DMS 273 treated with DMSO at 0.1 percent for 48 hours (cell line): ENCODE data around the gene PKP4.
"Not testable (repeated sequence)": the region's sequence is repeated elsewhere in the genome, so short reads cannot be mapped to it uniquely, and the experiment has no call there.

Experiments used
- DNase-seq: peaks from one replicate; lab custom pipeline; 2025; lab: John Stamatoyannopoulos, UW

The PKP4 gene

DNA sequence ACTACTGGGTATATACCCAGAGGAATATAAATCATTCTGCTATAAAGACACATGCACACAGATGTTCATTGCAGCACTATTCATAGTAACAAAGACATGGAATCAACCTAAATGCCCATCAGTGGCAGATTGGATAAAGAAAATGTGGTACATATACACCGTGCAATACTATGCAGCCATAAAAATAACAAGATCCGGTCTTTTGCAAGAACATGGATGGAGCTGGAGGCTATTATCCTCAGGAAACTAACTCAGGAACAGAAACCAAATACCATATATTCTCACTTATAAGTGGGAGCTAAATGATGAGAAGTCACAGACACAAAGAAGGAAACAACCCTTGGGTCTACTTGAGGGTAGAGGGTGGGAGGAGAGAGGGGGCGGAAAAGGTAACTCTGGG lies 16.5 kb downstream of the PKP4 start:
- DNase-seq = not testable (repeated sequence)

DNA sequence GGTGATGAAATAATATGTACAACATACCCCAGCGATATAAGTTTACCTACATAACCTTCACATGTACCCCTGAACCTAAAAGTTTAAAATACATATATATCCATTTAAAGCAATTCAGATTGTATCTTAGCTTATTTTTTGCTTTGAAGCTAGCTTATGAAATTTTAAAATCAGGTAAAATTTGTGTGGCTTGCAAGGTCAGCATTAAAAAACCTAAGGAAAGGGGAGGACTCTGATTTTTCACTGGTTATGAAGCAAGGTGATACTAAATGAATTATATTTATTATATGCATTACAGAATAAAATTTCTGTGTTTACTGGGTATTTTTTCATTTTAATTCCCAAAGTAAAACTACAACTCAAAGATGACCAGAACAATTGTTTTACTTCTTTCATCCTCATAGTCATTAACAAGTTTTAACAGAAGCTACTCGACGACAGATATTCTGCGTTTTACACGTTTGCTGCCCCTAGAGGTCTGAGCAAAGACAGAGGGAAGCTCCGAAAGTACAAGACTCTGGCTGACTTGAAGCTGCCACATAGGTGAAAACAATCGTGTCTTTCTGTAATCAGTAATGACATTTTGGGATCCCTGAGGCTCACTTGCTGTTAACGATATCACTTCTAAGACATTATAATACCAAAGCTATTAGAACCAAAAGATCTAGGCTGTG lies 17.1 kb downstream of the PKP4 start:
- no peak for DNase-seq

DNA sequence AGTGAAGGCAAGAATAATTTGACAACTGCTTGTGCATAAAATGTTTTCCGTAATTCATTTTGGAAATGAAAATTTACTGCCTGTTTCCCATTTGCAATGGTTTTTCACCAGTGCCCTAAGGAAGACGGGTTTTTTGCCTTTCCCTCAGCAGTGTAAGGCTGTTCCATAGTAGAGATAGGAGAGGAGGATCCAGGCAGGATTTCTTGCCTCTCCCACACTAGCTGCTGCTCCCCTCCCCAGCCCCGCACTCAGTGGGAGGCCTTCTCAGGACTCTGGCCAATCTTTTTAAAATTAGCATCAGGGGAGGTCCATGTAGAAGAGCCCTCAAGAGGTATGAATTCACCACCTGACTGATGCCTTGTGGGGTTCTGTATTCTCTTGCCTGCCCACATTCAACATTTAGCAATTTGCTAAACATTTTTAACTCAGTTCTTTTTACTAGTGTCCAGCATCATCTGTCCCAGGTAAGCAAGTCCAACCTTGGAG lies 17.8 kb downstream of the PKP4 start:
- not testable (repeated sequence) for DNase-seq

DNA sequence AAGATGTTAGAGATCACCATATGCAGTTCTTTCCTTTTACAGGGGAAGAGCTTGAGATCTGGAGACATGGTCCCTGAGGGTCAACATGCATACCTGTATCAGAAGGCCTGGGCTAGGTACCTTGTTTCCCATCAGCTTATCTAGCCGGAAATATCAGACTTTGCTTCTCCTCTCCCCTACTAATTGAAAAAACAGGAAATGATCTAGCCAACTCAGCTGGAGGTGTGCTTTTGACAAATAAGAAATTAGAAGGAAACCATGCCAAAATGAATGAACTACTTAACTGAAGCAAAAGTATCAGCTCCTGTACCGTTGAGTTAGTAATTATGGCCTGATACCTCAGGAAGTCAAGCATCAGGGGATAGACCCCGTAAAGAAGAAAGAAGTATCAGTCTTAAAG lies 20.4 kb downstream of the PKP4 start:
- no peak for DNase-seq

DNA sequence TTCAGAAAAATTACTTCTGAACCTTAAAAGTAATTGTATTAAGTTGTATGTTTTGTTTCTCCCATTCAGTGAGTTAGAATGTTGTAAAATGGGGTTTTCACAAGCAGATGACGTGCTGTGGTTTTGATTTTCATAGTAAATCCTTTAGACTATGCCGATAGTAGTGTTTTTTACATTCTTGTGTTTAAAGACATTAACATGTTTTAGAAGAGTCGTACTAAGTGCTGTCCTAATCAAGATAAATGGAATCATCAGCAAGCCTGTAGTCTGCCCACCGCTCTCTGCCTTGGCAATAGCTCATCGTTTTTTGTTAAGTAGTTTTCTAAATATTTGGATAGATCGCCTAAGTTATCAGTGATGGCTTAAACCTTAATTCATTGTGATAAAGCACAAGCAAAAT lies 21.5 kb downstream of the PKP4 start:
- no peak for DNase-seq

DNA sequence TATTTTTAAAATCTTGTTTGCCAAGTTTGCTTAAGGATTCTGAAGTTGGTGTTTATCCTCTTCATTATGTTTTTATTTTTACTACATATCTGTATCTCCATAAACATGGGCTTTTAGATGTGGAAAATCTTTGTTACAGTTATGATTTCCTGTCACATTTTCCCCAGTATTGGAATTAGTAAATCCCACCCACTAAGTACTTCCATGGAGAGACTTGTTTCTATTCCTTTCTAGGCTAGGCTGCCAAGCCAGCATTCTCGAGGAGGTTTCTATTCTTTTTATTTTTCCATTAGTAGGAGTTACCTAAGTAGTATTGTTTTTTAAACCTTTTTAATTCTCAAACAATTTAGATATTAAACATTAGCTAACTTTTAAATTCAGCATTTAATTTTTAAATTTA lies 22.1 kb downstream of the PKP4 start:
- no peak for DNase-seq

DNA sequence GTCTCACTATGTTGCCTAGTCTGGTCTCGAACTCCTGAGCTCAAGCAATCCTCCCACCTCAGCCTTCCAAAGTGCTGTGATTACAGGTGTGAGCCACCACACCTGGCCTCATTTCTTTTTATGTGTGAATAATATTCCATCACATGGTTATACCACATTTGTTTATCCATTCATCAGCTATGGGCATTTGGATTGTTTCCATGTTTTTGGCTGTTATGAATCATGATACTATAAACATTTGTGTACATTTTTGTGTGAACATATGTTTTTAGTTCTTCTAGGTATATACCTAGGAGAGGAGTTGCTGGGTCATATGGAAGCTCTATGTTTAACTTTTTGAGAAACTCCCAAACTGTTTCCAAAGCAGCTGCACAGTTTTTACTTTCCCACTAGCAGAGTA lies 24.4 kb downstream of the PKP4 start:
- DNase-seq = no peak

DNA sequence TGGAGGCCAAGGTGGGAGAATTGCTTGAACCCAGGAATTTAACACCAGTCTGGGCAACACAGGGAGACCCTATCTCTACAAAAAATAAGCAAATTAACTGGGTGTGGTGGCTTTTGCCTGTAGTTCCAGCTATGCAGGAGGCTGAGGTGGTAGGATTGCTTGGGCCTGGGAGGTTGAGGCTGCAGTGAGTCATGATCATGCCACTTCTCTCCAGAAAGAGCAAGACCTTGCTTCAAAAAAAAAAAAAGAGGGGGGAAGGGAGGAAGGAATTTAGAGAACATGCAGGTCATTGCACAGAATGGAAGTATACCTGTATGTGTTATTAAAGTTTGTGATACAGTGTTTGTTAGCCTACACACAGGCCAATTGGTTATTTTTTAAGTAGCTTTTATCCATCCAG lies 25.8 kb downstream of the PKP4 start:
- DNase-seq = no peak

DNA sequence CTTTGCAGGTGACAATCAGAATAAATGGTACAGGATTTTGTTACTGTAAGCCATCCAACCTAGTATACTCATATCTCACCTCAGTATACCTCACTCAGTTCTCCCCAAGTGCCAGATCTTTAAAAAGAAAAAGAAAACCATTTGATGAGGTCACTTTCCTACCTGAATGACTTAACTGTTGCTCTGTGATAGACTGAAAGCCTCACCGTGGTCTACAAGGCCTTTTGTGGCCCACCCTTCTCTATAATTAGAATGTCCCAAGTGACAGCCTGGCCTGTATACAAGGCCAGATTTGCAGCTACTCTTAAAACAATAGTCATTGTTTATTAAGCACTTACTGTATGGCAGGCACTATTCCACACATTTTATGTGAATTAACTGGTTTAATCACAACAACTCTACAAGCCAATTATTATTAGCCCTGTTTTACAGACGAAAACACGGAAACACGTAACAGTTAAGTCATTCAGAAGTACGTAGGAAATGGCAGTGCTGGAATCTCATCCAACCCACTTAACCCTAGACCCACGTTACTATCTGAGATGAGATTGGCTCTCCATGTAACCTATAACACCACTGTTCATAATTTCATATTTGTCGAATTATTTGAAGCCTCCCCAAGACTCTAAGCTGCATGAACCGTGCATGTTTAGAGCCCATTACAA lies 28.3 kb downstream of the PKP4 start:
- no peak for DNase-seq

DNA sequence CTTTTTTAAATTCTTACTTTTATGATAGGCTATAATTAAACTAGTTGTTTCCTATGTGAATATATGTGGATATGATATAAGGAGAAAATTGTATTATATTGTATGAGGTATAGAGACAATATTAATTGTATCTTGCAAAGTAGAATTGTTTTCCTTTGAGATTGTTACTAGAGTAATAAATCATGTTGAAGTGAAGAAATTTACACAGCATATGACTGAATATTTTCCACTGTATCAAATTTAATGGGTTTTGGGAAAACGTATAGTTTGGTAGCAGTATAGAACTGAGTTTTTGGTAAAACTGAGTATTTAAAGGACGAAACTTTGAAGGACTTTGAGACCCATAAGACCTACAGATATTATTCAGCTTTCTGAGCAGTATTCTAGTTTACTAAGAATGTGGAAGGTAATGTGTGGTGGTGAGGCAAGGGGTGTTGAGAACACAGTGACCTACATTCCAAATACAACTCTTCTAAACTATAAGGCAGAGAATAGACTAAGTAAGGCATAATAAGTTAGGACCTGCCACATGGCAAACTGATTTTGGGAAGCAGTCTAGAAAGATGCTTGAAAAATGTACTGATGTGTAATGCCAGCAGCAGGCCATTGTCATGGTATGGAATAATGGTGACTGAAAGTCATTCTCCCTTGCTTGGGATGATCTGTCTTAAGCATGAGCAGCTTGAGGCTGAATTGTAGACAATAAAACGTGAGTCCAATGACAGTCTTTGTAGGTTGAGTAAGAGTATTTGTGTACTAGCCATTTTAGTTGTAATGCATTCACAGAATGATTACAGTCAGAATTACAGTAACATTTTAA lies 29.6 kb downstream of the PKP4 start:
- DNase-seq = no peak

DNA sequence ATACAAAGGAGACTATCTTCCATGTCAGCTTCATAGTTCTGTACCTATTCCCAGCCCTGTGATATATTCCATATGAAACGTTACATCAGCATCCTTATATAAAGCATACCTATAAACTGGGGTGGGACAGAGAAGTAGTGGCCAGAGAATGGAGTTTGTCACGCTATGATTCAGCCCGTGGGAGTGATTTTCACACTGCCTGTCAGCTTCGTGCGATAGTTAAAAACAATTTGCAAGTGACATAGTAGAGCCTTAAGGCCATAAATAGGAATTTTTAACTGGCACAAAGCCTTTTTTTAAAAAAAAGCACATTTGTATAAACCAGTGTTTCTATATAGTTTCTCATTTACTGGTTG lies 30.2 kb downstream of the PKP4 start:
- DNase-seq = no peak

DNA sequence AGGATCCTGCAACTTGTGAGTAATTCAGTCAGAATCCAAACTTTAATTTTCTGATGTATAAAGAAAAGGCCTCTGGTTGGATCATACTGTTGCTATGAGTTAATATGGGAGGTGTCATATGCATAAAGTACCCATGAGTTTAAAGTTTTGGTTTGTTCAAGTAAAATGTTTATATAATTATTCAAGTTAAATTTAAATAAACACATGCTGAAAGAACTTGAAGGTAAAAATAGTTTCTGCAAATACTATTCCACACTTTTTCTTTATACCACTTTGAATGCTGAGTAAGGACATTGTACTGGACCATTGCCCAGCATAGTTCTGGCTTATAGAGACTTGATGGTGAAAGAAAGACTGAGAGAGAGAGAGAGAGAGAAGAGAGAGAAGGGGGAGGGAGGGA lies 30.7 kb downstream of the PKP4 start:
- DNase-seq = no peak

DNA sequence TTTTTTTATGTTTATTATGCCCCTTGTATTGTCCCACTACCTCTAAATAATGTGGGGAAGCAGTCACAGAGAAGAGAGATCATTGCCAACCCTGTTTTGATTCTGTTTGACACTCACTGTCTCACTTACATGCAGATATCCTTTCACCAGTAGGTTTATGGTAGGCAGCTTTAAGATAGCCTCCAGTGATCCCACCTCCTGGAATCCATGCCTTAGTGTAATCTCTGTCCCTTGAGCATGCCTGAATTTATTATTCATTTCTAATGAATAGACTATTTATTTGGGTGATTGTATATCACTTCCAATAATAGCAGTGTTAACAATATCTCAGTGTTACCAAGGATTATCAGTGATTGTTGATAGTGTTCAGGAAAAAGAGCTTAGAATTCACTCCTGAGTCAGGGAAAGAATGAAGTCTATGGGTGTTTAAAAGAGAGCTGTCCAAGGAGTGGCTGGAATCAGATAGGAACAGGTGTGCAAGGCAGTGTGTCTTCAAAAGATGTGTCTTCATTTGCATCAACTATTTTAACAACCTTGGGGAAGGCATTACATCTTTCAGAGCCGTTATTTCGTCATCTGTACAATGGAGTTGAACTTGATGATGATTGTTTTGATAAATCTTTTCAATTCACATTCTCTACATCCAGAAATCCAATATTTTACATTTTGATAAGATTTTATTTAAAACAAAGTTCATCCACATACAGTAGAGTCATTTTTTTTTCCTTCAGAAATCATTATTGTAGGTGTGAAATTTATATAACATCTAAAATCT lies 31.9 kb downstream of the PKP4 start:
- DNase-seq = no peak

DNA sequence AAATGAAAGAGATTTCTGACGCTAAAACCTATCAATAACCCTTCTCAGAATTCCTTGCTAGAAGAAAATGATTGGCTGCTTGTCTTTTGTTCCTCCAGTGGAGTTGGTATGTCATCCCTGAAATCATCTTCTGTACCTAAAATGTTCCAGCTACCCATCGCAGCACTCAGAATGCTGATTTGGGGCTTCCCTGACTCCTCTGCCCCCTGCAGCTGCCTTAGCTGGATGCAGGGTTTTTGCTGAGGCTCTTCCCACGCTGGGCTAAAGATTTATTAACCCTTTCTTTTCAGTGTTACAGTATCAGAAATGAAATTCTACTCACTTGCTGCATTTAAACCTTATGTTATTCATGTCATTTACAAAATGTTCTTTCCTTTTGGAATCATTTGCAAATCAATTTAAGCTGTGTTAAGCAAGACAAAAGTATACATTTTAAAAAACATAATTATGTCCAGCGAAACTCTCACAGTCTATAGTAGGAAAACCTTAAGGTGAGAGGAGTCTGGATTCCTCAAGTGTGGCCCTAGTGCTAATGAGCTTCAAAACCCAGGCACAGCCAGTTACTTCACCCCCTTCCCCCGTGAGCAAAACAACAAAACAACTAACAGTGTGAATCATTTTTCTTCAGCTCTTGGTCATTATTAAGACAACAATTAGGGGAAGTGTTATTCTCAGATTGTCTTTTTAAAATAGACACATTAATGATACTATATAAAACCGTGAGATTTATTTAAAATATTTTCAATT lies 32.8 kb downstream of the PKP4 start:
- no peak for DNase-seq

DNA sequence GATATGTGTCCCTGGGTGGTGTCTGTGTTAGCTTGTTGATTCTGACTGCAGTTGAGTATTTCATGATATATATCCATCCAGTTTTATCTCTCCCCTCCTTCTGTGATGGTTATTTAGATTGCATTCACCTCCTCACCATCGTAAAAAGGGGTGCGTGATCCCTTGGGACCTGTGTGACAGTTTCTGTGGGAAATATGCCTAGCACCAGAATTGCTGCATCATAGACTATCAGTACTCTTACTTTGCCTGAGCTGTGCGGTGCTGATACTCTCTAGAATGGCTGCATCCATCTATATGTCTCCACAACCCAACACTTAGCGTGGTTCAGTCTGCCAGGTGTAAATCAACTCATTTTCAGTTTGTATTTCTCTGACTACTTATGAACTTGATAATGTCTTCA lies 34.3 kb downstream of the PKP4 start:
- no peak for DNase-seq

DNA sequence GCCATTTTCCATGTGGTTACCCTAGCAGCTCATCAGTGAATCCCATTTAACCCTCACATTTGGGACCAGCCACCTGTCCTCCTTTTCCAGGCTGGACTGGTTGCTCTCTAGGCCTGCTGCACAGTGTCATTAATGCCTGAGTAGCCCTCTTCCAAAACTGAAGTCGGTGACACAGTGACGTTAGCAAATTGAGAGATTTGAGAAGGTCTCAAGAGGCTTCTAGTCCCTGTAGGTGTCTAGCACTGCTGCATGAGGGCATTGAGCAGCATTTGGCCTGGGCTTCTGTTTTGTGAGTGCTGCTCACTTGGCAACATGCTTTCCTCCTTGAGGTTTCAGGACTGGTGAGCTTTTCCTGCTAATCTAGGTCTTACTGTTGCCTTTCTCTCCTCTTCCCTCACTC lies 36.7 kb downstream of the PKP4 start:
- DNase-seq = no peak

DNA sequence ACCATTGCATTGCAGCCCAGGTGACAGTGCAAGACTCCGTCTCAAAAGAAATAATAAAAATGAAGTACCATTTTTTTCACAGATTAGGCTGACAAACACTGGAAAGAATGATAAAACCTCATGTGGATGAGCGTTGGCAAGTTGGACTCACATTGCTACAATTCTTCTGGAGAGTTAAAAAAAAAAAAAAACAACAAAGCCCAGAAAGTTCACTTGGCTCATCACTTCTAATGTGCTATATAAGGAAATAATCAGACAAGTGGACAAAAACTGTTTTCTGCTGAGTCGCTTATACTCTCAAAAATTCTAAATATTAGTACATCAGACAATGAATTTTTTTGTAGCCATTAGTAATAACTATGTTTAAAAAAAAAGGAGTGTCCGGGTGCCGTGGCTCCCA lies 38.4 kb downstream of the PKP4 start:
- no peak for DNase-seq

DNA sequence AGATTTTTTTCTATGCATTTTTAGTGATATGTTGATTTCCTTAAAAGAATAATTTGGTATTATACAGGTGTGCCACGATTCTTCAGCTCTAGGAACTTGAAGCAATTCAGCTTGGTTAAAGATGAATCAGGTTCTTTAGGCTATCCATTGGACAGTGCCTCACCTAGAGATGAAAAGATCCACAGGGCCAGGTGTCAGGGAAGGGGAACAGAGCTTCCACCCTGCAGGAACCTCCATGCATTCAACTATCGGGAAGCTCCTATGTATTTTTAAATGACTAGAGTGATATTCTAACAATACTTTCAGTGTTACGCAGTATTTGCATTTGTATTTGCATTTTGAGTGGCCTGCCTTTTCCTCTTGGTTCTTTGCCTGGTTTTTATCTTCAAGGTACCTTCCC lies 40.2 kb downstream of the PKP4 start:
- DNase-seq = no peak

DNA sequence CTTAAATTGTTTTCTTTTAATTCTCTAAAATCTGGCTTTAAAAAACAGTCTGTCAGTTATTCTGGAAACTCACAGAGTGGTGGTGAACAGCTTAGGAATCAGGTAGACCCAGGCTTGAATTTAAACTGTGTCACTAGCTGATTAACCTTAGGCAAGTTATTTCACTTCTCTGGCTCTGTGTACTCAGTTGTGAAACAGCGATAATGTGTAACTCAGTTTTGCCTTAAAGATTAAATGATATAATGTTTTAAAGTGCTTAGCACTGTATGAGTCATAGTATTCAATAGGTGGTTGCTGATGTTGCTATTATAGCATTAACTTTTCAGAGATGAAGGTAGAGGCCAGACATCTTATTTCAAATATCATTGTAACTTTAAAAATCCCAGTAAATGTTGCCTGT lies 40.7 kb downstream of the PKP4 start:
- DNase-seq = no peak

DNA sequence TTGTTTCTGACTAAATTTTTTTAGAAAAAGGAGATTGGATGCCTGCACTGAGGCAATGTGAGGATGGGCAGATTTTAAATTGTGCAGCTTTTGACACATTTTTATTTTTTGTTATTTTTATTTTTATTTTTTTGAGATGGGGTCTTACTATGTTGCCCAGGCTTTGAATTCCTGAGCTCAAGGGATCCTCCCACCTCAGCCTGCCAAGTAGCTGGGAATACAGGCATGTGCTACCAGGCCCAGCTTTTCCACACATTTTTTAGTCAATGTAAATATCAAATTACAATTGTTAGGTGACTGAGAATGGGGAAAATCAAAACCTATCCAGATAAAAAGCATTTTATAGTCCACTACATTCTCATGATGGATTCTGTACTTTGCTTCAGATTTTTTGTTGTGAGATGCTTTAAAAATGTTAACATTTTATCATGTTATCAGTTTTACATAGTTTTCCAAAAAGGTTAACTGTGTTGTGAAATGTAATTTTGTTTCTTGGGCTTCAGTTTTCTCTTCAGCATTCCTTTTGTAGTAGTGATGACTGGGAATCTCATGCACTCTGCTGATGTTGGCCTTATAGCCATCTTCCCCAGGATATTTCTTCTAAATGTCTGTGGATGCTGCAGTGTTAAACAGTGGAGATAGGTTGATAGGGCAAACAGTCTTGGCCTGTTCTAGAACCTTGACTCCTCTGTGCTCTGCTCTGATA lies 41.4 kb downstream of the PKP4 start:
- no peak for DNase-seq

DNA sequence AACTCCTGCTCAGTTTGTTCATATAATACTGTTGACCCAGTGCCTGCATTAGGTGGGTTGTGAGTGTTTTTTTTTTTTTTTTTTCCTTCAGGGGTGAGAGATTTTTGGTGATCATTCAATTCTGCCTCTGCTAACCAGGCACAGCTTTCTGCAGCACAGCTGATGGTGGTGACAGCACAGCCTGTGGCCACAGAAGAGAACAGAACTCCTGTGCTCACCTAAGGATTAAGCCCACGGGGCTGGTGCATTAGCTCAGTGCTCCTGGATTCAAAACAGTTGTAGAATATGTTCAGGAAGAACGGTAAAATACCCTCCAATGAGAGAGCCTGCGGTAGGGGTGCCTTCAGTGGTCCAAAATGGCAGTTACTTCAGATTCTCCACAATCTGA lies 42.0 kb downstream of the PKP4 start:
- no peak for DNase-seq
